ENCODE measurements around the gene TNRC18. TPM values are rescaled to one million over a fixed set of nuclear protein-coding genes. Genes with fewer than 3 reads are reported as not detected.

The TNRC18 gene
- total RNA-seq, 4 donors from 2014 or later, result 17.9 to 75.5 (median 48.4) TPM

DNA sequence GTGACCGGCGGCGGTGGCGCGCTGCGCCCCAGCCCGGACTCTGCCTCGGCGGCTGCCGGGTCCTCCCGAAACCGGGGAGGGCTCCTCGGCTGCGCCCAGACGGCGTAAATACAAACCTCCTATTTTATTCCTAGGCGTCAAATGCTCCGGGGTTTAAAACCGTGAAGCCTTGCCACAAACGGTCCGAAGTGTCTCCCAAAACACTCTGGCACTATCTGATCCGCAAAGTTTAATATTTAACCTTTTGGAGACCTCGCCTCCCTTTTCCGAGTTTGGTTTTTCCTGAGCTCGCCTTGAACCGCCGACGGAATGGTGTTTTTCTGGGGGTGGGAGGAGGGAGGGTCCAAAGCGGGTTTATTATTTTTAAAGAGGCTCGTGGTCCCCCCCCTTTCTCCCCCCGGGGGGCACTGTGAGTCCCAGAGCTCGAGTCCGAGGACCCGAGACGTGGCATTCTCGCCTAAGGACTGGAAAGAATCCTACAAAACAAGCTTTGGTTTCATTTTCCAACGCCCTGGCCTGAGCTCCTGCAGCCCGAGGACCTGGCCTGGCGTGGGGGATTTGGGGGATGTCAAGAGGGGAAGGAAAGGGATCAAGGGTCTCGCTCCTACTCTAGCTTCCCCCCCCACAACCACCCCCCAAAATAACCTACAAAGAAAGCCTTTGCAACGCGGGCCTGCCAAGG is 1.8 kb downstream of the TNRC18 start:
- no peaks in the 10 kb centered on the region for H3K9me3 ChIP-seq
- peaks cover 20 to 35% (median 24%) of the 10 kb centered on the region in 3 donors for H3K4me1 ChIP-seq
- peak overlapping the region; percentile 99 to 100 (median 99) for H3K27ac ChIP-seq
- H3K27me3 ChIP-seq, result peaks cover 0 to 17% (median 0%) of the 10 kb centered on the region in 4 donors
- WGBS, 2 donors, result 0 to 1% methylated on average over 15 to 26 of the region's 42 CpGs
- TF ChIP-seq POLR2A (IDR thresholded peaks at IDR 0.05), result peak in 2 of 4 donors; percentile 19 to 41
- TF ChIP-seq, protein P1, sequence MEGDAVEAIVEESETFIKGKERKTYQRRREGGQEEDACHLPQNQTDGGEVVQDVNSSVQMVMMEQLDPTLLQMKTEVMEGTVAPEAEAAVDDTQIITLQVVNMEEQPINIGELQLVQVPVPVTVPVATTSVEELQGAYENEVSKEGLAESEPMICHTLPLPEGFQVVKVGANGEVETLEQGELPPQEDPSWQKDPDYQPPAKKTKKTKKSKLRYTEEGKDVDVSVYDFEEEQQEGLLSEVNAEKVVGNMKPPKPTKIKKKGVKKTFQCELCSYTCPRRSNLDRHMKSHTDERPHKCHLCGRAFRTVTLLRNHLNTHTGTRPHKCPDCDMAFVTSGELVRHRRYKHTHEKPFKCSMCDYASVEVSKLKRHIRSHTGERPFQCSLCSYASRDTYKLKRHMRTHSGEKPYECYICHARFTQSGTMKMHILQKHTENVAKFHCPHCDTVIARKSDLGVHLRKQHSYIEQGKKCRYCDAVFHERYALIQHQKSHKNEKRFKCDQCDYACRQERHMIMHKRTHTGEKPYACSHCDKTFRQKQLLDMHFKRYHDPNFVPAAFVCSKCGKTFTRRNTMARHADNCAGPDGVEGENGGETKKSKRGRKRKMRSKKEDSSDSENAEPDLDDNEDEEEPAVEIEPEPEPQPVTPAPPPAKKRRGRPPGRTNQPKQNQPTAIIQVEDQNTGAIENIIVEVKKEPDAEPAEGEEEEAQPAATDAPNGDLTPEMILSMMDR (IDR thresholded peaks at IDR 0.05), result no peak
- peaks cover 0 to 7% (median 0%) of the 10 kb centered on the region in 3 donors for H3K36me3 ChIP-seq
- DNase-seq, result no peak
- H3K4me3 ChIP-seq, result peak overlapping the region; percentile 80 to 97 (median 90)
- intact Hi-C loops (cut with DNase I), result no loop called here

DNA sequence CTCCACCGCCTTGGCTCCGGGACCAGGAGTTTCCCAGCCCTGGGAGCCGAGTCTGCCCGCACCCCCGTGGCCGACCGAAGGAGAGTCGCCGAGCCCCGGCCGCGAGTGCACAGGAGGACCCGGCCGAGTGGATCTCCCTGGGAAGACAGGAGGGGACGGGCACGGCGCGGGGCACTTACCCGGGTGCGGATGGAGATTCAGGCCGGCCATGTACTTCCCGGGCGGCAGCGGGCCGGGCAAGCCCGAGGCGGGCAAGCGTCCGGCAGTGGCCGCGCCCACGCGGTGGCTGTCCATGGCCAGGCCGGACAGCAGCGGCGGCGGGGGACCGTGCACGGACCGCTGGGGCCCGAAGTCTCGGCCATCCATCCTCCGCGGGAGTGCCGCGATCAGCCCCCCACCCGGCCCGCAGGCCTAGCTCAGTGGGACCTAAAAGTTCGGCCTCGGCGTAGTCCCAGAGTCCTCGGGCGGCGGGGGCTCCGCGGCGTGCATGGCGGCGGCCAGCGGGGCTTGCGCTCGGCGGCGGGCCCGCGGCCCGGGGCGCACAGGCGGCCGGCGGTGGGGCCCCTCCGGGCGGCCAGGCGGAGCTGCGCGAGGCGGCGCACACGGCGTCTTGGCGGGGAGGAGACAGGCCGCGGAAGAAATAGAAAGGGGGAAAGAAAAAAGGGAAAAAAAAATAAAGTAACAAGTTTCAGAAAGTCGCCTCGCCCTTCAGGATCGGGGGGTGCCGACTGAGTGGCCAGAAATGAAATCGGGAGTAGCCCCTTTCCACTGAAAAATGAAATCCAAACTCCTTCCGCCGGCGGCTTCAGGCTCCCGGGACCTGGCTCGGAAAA is 2.5 kb downstream of the TNRC18 start:
- H3K27me3 ChIP-seq, result peaks cover 0 to 14% (median 0%) of the 10 kb centered on the region in 4 donors
- peaks cover 0 to 12% (median 0%) of the 10 kb centered on the region in 3 donors for H3K36me3 ChIP-seq
- intact Hi-C loops (cut with DNase I), result no loop called here
- WGBS, 2 donors, result 0% methylated on average over 12 of the region's 93 CpGs
- peak overlapping the region; percentile 99 to 100 (median 99) for H3K27ac ChIP-seq
- H3K9me3 ChIP-seq, result no peaks in the 10 kb centered on the region
- no peak for DNase-seq
- TF ChIP-seq, protein P1 (IDR thresholded peaks at IDR 0.05), result no peak
- no peak for TF ChIP-seq POLR2A (IDR thresholded peaks at IDR 0.05)
- peak overlapping the region; percentile 80 to 97 (median 90) for H3K4me3 ChIP-seq
- H3K4me1 ChIP-seq, result peaks cover 20 to 36% (median 24%) of the 10 kb centered on the region in 3 donors

DNA sequence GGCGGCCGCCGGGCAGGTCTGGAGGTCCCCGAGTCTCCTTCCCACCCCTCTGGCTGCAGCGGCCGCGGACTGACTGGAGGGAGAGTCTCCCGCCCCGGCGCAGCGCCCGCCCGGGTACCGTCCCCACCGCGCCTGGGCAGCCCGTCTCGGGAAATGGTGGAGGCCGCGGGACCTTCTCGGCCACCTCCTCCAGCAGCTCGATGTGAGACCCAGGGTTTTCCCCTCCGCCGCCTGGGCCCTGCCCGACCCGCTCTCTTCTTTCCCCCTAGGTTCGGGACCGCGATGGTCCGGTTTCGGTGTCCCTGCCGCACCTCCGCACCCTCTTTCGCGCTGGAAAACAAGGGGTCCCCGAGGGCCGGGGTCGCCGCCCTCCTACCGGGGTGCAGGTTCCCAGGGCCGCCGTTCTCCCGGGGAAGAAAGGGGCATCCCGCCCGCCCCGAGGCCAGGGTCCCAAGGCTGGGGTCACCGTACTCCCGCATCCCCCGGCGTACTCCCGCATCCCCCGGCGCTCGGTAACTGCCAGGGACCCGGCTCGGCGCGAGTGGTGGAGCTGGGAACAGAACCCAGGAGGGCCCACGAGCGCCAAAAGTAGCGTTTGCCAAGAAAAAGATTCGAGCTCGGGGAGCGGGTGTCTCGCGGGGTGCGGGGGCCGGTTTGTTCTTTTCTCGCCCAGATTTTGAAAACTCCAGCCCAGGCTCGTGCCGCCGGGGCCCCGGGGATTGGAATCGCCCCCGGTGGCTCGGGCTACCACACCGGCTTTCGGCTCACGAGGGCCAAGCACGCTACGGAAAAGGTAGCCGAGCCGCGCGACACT is 3.4 kb downstream of the TNRC18 start:
- Histone ChIP-seq H3K27ac (peak overlapping the region; percentile 99 to 100 (median 99)), H3K4me3 (peak overlapping the region; percentile 80 to 97 (median 90)), H3K9me3 (no peaks in the 10 kb centered on the region), H3K4me1 (peaks cover 20 to 44% (median 24%) of the 10 kb centered on the region in 3 donors), H3K27me3 (peaks cover 0 to 14% (median 0%) of the 10 kb centered on the region in 4 donors), H3K36me3 (peaks cover 0 to 14% (median 0%) of the 10 kb centered on the region in 3 donors)
- intact Hi-C loops (cut with DNase I), result no loop called here
- 0% methylated on average over 1 to 7 of the region's 85 CpGs for WGBS, 2 donors
- no peak for DNase-seq
- TF ChIP-seq POLR2A (IDR thresholded peaks at IDR 0.05), result no peak
- TF ChIP-seq, protein P1 (IDR thresholded peaks at IDR 0.05), result no peak

DNA sequence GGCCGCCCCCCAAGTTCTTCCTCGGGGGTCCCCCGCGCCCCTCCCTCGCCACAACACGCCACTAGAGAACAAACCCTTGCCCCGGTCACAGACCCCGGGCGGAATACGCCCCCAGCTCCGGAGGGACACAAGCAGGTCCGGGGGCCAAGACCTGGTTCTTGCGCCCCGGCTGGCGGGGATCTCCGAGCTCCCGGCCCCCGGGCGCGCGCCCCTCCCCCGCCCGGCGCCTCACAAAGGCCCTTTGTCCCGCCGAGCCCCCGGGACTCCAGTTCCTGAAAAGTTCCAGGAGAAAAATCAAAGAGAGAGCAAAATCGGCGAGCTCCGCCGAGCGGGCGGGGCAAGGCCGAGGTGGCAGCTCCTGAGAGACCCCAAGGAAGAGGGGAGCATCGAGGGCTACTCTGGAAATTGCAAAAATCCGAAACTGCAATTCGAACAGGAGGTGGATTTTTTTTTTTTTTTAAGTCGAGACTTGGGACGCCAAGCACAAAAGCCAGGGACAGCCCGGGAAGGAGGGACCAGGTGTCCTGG is 4.0 kb downstream of the TNRC18 start:
- H3K27me3 ChIP-seq, result peaks cover 0 to 14% (median 0%) of the 10 kb centered on the region in 4 donors
- H3K4me1 ChIP-seq, result peaks cover 20 to 44% (median 24%) of the 10 kb centered on the region in 3 donors
- peak overlapping the region; percentile 99 to 100 (median 99) for H3K27ac ChIP-seq
- intact Hi-C loops (cut with DNase I), result no loop called here
- no peak for TF ChIP-seq POLR2A (IDR thresholded peaks at IDR 0.05)
- TF ChIP-seq, protein P1 (IDR thresholded peaks at IDR 0.05), result peak in 1 of 6 experiments; percentile 2
- H3K4me3 ChIP-seq, result peak overlapping the region; percentile 80 to 97 (median 90)
- no peaks in the 10 kb centered on the region for H3K9me3 ChIP-seq
- WGBS, 2 donors, result 2 to 7% methylated on average over 3 to 11 of the region's 40 CpGs
- no peak for DNase-seq
- H3K36me3 ChIP-seq, result peaks cover 0 to 14% (median 0%) of the 10 kb centered on the region in 3 donors

All from esophagus squamous epithelium (tissue), 5 donors.